ENCODE measurements around the gene TRA2B.

TRA2B gene

DNA sequence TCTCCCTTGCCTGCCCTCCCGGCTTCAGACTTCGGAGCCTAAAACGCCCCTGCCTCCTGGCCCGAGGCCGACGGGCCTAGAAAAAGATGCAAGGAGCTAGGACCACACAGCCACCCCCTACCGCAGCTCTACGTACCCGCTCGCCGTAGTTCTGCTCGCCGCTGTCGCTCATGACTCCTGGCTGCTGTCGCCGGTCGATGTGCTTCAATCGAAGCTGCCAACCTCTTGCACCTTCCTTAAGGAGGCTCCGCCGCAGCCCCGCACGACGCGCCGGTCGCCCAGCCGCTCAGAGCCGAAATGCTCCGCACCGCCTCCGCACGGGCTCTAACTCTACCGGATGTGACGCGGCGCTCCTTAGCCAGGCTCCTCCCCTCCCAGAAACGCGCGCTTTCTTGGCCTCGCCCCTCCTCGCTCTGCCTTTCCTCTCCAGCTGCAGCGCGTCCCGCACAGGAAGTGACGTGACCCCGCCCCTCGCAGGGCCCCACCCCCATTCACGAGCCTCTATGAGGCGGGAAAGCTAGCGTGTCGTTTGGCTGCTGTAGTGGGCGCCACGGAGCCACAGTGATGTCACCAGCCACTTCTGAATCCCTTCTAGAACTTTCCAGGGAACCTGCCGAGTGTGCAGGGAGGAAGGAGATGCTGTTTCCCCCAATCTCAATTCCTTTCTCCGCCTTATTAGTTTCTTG, at the start of gene TRA2B:
Gene TRA2B, minus strand, starts transcription at position 326 of the 686 bp plus-strand sequence. Its CDS starts 154 bp downstream, at position 172.
- DNase-seq = peak; percentile 99

GRCh38 chr3:185986198-185986777, 48.5 kb upstream of the TRA2B start:
- no peak for DNase-seq

DNA sequence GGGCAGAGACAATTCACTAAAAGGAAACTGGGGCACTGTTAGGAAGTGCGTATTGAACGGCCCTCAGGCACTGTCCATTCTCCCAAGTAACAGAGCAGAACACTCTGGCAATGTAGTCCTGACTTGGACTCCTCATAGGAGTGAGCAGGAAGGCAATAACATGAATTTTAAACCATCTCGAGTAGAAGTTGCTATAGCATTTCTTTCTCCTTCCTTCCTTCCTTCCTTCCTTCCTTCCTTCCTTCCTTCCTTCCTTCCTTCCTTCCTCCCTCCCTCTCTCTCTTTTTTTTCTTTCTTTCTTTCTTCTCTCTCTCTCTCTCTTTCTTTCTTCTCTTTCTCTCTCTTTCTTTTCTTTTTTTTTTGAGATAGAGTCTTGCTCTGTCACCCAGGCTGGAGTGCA, 46.4 kb upstream of the TRA2B start:
- no peak for DNase-seq

- DNase-seq = peak; percentile 55 to 69
Observed at GRCh38 chr3:185983495-185984141, 45.8 kb upstream of the TRA2B start.

GRCh38 chr3:185982632-185983031, 44.8 kb upstream of the TRA2B start:
- DNase-seq = no peak

- no peak for DNase-seq
Observed at GRCh38 chr3:185981621-185982020, 43.8 kb upstream of the TRA2B start.

DNA sequence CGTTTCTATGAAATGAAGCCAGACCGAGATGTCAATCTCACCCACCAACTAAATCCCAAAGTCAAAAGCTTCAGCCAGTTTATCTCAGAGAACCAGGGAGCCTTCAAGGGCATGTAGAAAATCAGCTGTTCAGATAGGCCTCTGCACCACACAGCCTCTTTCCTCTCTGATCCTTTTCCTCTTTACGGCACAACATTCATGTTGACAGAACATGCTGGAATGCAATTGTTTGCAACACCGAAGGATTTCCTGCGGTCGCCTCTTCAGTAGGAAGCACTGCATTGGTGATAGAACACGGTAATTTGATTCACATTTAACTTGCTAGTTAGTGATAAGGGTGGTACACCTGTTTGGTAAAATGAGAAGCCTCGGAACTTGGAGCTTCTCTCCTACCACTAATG, 41.9 kb upstream of the TRA2B start:
- no peak for DNase-seq

DNA sequence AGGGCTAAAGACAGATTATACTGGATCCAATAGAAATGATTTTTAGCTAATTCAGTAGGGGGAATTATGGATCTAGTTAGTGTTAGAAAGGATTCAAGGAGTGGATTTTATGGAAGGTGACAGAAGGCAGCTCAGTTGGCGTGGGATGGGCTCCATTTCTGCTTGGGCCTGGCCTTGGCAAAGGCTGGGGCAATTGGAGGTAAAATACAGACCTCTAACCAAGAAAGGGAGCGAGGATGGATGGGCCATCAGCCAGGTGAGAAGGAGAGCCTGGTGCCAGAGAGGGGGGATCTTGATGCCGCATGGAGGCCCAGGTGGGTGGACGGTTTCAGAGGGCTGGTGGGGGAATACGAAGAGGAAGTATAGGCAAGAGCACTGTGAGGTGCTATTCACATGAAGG, 40.7 kb upstream of the TRA2B start:
- no peak for DNase-seq

DNA sequence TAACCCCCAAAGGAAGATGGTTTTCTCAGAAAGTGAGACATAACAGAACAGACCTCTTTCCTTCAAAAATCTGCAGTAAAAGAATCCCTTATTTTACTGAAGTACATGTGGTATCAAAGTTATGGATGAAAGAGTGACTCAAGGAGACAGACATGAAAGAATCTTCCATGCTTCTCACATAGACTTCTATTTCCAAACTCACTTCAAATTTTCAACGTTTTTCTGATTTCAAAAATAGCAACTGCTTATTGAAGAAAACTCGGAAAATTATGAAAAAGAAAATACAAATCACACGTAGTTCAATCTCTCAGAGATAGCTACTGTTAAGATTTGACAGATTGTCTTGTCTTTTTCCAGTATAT, 39.8 kb upstream of the TRA2B start:
- DNase-seq = no peak

- DNase-seq = peak; percentile 94 to 95
Observed at GRCh38 chr3:185976977-185977678, 39.3 kb upstream of the TRA2B start.

DNA sequence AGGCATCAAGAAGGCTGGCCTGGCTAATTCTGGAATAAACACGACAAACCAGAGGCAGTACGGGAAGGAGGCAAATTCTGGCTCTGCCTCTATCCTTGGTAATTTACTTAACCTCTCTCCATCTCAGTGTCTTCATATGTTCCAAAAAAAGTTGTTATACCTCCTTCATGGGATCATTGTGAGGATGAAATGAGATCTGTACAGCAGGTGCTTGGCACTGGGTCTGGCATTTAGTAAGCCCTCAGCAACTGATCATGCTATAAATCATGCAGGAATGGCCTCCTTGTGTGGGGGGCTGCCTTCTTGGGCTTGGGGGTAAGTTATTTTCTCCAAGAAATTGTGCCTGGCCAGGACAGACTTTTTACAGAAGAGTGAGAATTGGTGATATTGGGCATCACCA, 38.3 kb upstream of the TRA2B start:
- no peak for DNase-seq

GRCh38 chr3:185971579-185971978, 33.8 kb upstream of the TRA2B start:
- DNase-seq = no peak

DNA sequence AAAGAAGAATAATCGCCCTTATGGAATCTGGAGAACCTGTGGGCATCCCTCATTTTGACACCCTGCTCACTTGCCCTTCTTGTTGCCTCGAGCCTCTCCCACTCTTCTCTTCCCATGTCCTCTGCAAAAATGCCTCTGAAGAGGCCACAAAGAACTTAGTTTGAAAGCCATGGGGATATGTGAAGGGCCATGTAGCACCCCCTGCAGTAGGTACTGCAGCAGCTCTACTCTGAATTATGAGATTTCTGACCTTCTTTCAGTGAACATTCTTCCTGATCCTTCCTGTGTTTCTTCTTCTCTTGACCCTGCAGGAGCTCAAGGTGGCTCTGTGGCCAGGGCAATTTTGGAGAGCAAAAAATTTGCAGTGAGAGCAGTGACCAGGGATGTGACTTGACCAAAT, 30.4 kb upstream of the TRA2B start:
- DNase-seq = no peak

GRCh38 chr3:185966655-185967054, 28.8 kb upstream of the TRA2B start:
- DNase-seq = no peak

DNA sequence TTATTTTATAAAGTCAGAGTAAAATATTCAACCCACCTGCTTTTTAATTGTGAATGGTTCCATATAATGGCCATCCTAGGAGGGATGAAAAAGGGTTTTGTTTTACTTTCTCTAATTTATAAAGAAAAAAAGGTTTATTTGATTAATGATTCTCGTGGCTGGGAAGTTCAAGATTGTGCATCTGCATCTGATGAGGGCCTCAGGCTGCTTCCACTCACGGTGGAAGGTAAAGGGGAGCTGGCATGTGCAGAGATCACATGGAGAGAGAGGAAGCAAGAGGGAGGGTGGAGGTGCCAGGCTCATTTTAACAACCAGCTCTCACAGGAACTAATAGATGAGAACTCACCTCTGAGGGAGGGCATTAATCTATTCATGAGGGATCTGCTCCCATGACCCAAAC, 27.7 kb upstream of the TRA2B start:
- no peak for DNase-seq

DNA sequence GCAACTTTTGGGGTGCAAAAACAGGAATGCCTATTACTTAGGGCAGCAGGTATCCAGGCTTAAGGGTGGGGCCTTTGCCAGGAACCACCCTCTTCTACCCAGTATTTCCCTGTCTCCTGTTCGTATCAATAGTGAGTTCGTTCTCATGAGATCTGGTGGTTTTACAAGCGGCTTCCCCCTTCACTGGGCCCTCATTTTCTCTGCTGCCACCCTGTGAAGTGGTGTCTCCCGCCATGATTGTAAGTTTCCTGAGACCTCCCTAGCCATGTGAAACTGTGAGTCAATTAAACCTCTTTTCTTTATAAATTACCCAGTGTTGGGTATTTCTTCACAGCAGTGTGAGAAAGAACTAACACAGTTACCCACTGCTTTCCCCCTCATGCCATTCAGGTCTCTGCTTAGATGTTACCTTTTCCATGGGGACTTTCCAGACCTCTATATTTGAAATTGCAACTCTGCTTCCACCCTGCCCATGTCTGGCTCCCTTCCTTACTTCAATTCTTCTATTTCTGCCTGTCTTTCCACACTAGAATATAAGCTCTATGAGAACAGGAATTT, 23.9 kb upstream of the TRA2B start:
- peak in 1 of 2 experiments; percentile 59 for DNase-seq

GRCh38 chr3:185960522-185961288, 22.9 kb upstream of the TRA2B start:
- peak in 1 of 2 experiments; percentile 35 for DNase-seq

GRCh38 chr3:185959609-185960521, 22.1 kb upstream of the TRA2B start:
- no peak for DNase-seq

DNA sequence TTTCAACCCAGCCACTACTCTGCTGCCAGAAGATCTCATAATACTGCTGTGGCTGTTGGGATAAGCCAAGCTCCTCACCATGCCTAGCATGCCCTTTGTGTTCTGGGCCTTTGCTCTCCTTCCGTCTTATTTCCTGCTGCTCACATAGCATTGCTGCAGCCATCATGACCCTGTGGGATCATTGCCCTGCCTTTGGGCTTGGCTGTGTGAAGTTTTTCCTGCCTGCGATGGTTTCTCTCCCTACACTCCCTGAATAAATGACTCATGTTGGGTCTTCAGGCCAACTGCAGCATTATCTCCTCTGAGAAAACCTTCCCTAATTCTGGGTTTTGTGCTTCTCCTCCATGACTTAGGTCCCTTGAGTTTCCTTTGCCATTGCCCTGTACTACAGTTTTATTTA, 20.8 kb upstream of the TRA2B start:
- DNase-seq = no peak

DNA sequence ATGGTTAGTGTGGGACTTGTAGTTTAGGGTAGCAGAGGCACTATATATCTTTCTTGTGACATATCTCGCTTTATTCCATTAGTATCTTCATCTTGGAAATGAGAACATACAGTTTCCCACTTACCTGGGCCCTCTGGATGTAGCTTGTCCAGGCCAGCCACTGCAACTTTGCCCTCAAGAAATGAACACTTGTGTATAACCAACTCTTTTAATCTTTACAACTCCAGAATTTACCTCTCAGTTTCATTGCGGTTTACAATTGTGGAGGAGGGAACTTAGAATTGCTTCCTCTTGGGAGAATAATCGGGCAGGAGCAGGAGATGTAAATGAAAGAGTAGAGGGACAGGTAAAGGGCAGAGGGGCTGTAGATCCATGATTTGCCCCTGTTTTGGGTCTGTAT, 18.4 kb upstream of the TRA2B start:
- no peak for DNase-seq

GRCh38 chr3:185954366-185954723, 16.5 kb upstream of the TRA2B start:
- DNase-seq = no peak

DNA sequence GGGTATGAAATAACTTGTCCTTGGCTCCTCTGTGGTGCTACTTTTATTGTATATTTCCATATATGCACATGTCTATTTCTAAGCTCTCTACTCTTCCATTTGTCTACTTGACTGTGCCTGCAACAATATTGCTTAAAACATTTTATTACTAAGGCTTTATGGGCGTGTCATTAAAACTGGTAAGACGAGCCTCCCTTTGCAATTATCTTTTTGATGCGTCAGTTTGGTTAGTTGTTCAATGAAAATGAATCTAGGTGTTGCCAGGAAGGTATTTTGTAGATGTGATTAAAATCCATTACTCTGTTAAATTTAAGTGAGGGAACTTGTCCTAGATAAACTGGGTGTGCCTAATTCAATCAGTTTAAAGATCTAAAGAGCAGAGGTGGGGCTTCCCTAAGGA, 12.9 kb upstream of the TRA2B start:
- DNase-seq = no peak
